GM19452 (cell line): ENCODE measurements around the gene EPS15.
"Not testable (repeated sequence)": the region's sequence is repeated elsewhere in the genome, so short reads cannot be mapped to it uniquely, and the experiment has no call there.

Source experiments
- ATAC-seq: cut with Tn5 transposase; IDR thresholded peaks from one replicate; pipeline ENCODE4 v1.9.1; 2021; ENCODE audit not compliant: unreplicated experiment

Gene EPS15

DNA sequence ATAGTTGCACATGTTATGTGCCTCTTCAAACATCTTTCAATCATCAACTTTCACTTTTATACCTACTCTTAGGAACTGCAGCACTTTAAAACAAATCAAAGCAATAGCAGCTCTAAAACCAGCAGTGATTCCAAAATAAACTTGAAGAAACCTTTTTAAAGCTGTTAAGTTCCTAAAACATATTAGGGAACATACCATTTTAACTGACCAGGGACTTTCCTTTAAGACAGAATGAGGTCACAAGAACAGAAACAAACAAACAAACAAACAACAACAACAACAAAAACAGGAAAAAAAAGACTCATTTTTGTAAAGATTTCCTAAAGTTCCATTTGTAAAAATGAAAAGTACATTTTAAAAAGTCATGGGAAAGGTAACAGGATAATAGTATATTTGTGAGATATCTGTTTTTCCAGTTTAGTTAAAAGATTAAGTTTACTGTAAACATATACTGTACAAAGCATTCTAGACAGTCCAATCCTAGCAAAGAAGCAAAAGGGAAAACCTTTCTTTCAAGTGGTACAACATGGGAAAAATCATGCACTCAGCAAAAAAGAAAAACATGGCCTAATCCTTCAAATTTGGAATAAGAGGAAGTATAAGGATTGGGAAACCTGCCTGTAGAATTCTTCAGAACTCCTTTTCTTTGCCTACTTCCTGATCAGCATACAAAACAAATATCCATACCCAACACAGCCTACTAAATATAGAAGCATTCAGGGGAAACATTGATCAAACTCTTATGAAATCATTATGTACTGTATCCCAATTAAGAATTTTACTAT is 45.5 kb downstream of the EPS15 start:
- no peak for ATAC-seq

DNA sequence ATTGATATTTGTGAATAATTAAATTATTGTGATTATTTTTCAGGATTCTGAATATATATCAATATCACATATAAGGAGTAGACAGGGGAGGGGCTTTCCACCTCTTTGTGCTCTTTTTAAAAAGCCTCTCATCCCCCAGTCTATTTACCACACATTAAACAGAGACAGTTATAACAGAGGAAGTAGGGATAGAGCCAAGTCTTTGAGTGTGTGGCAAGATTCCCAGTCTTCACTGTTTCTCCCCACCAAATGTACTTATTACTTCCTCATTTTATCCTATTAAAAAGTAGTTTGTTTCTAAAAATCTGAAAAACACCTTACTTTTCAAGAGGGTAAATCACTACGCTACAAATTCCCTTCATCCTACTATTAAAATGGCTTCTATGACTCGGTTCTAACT is 46.7 kb downstream of the EPS15 start:
- no peak for ATAC-seq

DNA sequence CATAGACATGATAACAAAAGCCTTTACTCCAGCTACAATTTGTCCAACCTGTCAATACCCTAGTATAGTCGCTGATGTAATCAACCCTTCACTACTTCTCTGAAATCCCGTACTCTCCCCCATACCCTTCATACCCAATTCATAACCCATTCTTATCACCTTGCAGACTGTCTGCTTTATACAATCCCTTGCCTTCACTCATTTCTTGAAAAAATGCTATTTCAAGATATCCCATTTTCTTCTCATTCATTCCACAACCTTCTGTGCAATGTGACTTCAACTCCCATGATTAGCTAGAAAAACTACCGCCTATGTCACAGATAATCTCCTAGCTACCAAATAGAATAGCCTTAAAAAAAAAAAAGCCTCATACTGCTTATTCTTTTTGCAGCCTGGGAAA is 49.5 kb downstream of the EPS15 start:
- no peak for ATAC-seq

DNA sequence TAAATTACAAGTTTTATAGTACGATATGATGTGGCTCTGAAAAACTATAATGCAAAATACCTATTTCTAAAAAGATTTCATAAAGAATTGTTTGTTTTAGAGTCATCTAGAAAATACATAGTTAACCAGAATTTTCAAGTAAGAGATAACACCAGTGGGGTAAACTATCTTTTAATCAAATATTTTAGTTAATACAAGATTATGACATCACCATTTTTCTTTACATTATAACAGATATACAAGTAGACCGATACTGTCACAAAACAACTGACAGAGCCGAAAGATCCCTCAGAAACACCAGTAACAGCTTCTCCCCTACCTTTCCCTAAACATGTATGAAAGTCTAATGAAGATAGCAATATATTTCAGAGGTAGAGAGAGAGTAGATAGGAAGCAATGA is 54.2 kb downstream of the EPS15 start:
- no peak for ATAC-seq

DNA sequence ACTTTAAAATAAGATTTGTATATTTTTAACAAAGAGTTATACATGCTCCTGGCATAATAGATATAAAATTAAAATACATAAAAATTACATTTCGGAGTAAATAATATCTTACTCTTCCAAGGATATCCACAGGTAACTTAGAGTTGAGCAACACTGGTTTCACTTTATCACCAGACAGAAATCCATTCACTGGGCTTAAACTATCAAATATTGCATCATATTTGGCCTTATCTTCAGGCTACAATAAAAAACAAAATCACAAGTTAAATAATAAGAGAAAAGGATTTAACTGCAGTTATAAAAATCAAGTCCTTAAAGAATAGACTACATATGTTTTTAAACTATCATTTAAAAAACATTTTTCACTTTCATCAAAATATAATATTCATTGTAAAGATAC is 55.5 kb downstream of the EPS15 start:
- ATAC-seq: no peak

DNA sequence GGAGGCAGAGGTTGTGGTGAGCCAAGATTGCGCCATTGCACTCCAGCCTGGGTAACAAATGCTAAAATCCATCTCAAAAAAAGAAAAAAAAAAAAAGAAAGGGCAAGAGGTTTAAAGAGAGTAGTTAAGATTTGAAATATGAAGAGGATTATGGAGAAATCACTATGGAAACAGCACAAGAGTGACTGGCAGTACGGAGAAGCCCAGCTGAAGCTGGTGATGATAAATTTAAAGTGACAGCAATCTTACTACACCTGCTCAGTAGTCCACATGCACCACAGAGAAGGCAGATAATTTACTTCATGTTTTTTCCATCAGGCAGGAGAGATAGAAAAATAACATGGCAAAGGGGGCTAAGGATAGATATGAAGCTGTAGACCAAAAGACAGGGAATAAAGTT is 56.8 kb downstream of the EPS15 start:
- ATAC-seq: not testable (repeated sequence)

DNA sequence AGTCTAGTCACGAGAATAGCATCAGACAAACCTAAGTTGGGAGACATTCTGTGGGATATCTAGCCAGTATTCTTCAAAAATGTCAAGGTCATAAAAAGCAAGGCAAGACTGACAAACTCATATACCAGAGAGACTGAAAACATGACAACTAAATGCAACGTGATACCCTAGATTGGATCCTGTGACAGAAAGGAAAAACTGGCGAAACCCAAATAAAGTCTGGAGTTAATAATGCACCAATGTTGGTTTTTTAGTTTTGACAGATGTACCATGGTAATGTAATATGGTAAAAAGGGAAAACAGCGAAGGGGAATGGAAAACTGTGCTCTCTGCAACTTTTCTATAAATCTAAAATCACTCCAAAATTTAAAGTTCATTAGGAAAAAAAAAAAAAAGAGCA is 64.5 kb downstream of the EPS15 start:
- ATAC-seq: no peak

DNA sequence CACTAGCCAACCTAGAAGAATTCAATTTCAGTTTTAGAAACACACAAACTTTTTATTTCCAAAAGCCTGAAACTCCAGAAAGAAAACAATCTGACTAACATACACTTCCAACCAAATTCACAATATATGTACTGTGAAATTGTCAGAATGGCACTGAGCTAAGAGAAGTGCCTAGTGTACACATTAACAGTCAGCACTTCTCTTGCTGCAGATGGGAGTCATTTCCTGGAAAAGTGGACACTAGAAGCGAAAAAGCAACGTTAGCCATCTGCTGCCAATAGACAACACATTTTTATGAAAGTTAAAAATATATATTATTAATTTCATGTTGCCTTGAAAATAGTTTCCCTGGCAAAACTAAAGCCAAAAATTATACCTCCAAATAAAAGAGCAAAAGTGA is 66.1 kb downstream of the EPS15 start:
- ATAC-seq: no peak

DNA sequence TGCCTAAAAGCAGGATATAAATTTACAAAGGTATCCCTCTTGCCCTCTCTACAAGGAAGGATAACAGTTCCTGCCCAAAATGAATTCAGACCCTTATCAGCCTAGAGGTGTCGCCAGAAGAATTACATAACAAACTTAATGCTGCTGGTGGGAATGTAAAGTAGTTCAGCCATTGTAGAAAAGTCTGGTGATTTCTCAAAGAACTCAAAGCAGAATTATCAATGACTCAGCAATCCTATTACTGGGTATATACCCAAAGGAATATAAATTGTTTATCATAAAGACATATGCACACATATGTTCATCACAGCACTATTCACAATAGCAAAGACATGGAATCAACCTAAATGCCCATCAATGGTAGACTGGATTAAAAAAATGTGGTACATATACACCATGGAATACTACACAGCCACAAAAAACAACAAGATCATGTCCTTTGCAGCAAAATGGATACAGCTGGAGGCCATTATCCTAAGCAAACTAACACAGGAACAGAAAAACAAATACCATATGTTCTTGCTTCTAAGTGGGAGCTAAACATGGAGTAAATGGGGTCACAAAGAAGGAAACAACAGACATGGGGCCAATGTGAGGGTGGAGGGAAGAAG is 70.1 kb downstream of the EPS15 start:
- ATAC-seq: not testable (repeated sequence)

DNA sequence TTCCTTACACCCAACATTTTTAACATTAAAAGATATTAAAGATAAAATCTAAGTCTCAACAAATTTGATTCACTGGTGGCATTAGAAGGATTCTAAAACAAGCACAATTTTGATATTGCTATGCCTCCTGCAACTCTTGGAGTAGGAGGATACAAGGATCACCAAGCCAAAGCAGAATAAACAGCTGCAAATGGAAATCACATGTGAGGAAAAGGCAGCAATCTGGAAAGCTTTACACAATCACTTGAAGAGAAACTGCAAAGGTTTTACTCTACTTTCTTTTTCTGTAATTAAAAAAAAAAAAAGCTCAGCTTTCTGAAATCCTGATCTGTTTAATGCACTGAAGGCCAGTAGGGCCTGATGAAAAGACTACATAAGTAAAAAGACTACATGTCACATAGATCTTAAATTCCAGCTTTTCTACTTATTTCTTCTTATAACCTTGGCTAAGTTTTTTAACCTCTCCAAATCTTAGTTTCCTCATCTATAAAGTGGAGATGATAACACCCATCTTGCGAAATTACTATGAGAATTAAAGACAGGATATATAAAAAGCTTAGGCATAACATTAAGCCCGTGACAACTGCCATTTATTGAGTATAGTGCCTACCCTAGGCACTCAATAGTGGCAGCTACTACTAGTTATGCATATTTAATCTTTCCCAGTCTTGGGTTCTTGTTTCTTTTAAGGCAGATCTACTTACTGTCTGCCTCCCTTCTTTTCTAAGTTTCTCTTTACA is 73.5 kb downstream of the EPS15 start:
- no peak for ATAC-seq

DNA sequence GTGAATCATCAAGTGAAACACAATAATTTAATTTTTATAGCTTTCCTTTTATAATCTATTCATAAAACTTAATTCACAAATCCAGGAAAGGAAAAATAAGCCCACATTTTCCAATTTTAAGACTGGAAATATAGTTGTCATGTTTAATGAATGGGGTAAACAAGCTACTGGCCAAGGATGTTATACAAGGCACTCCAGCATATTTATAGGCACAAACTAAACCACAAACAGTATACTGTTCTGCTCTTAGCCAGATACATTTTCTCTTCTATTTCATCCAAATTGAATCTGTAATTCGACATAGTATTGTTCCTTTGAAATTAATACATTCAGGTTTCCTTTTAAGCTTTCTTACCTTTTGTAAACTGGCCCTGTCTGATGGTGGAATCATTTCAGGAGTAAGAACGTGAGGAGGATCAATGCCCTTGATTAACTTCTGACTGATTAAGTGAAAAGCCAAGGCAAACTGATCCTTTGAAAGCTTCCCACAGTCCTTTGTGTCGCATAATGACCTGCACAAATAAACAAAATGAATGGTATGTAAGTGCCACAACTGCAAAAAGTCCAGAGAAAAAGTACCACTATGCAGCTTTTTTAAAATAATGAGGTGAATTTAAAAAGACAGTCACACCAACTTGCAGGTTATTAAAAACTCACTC is 74.4 kb downstream of the EPS15 start:
- ATAC-seq: no peak

DNA sequence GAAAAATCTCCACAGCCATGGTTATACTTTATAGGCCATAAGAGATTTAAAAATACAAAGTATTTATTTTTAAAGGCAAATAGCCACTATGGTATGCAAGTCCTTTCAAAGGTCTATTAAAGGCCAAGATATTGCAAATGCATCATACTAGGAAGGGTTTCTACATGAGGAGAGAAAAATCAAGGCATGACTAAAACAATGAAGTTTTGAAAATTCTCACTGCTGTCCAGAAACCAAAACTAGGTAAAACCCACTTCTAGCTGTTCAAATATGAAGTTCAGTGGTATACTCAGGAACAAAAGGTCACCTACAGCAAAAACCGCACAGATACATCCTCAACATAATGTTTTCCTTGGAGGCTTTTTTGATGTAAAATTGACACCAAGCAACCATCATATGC is 75.0 kb downstream of the EPS15 start:
- ATAC-seq: no peak

DNA sequence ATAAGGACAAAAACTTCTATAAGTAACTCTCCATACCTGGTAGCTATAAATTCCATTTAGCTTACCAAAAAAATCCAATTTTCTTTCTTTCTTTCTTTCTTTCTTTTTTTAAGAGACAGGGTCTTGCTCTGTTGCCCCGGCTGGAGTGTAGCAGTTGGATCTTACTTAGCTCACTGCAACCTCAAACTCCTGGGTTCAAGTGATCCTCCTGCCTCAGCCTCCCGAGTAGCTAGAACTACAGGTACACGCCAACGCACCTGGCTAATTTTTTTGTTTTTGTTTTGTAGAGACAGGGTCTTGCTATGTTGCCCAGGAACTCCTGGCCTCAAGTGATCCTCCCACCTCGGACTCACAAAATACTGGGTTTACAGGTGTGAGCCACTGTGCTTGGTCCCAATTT is 75.5 kb downstream of the EPS15 start:
- no peak for ATAC-seq

DNA sequence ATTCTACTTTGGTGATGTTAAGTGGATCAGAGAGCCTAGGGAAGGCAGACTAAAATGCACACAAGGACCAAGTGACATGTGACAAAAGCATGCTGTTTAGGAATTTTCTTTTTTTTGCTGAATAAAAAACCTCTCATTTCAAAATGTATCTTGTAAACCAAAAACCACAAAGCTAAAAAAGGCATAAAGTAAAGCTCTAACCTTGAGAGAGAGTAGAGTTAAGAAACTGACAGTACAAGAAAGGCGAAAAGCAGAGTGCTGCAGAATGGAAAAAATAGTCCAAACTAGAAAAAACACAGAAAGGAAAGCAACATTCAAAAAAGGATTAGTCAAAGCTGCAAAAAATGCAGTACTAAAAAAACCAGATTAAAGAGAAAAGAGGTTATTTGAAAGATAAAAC is 76.5 kb downstream of the EPS15 start:
- ATAC-seq: no peak

DNA sequence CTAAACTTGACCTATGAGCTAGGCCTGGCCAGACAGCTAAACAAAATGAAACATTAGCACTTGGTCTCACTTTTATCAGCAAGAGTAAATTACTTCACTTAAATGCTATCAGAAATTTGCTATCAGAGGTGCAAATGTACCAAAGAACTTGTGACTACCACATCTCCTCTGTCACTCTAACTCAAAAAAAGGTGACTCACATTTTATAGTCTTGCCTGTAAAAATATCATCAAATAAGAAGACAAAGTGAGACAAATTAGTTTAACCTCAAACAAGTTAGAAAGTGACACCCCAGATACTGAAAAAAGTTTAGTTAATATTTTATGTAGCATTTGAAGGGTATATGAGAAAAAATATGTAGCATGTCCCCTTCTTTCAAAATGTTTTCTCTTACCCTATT is 76.9 kb downstream of the EPS15 start:
- no peak for ATAC-seq

DNA sequence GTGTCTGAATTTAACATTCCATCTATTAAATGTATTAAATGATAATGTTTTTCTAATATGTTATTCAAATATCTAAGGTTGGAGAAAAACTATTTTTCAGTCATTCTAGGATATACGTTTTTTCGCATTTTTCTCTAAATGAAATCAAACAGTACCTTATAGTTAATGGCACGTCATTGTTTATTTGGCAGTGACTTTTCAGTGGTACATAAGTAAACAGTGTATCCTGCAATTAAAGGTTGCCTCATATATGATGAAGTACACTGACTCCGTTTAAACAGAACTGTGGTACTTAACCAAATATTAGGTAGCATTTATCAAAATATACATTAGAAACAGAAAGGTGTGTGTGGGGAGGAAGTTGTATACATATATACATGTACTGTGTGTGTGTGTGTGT is 79.2 kb downstream of the EPS15 start:
- no peak for ATAC-seq

DNA sequence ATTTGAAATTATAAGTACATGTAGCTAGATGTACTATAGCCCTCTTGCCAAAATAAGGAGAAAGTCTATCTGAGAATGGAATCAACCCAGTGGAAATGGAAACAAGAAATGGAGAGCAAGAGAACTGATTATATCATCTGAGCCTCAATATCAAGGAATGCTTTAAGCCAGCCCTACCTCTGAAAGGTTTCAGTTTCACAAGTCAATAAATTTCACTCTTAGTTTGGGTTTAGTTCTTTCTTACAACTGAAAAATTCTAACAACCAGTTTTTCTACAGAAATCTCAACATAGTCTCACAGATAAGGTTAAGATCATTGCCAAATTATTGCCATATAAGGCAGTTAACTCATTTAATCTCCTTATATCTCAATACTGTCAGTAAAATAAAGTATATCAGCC is 80.0 kb downstream of the EPS15 start:
- no peak for ATAC-seq

DNA sequence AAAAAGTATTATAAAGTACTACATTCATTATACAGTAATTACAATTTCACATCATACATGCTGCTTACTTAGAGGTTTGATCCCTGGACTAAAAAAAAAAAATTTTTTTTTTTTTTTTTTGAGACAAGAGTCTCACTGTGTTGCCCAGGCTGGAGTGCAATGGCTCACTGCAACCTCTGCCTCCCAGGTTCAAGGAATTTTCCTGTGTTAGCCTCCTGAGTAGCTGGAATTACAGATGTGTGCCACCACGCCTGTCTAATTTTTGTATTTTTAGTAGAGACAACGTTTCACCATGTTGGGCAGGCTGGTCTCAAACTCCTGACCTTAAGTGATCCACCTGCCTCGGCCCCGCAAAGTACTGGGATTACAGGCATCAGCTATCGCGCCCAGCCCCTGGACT is 81.7 kb downstream of the EPS15 start:
- ATAC-seq: not testable (repeated sequence)

DNA sequence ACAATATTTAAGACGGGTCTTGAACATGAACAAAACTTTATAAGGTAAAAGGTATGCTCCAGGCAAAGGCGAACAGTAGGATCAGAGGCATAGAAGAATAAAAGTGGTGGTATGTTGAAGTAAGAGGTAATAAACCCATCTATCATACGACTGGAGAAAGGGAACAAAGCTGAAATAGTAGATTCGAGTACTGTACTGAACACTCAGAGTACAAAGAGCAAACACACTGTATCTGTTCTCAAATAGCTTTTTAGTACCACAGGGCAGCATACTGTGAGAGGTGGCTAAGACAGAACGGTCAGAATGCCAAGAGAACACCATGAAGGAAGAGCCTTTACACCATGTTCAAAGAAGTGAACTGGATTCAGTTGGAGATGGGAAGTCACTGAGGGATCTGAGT is 83.2 kb downstream of the EPS15 start:
- ATAC-seq: no peak

DNA sequence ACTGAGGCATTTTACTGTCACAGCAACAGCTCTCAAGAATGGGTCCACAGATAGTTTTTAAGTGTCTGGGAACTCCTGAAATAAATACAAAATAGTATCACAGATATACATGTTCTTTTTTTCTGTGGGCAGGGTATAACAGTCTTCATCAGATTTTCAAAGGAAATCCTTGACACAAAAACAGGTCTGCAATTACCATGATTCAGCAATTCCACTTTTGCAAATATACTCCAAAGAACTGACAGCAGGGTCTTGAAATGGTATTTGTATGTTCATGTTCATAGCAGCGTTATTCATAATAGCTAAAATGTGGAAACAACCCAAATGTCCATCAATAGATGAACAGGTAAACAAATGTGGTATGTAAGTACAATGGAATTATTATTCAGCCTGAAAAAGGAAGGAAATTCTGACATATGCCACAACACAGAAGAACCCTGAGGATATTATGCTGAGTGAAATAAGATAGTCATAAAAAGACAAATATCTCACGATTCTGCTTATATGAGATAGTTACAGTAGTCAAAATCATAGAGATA is 85.0 kb downstream of the EPS15 start:
- ATAC-seq: no peak

DNA sequence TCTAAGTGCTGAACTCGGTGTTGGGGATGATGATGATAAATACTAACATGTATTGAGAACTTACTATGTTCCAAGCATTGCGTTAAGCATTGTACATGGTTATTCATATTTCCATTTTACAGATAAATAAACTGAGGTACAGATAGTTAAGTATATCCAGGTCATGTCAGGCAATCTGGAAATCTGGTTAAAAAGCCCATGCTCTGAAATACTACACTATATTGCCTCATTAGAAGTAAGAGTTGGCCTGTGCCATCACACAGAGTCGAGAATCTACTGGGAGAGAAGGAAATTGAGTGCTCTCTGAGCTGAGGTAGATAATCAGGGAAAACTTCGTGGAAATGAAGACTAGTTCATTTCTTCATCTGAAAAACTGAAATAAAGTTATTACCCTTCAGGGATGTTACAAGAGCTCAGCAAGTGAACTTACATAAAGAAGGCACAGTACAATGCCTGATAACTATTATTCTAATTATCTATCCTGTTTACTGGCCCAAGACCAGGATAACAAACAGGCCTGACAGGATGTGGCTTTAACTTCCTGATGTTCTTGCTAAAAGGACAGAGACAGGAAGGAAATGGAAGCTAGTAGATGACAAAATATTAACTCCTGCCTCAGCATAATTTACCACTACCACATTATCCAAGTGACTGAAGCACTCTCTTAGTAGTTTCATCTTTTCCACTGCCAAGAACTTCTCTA is 85.6 kb downstream of the EPS15 start:
- ATAC-seq: peak; percentile 56
